ENCODE data around the gene GJD3. TPM values are rescaled to one million over a fixed set of nuclear protein-coding genes. Genes with fewer than 3 reads are reported as not detected.

The GJD3 gene
- total RNA-seq, 1 donor from 2014 or later, result not detected

GRCh38 chr17:40343219-40344119 lies 21.1 kb downstream of the GJD3 start:
- intact Hi-C loops (cut with micrococcal nuclease), result no loop called here

- intact Hi-C loops (cut with micrococcal nuclease), result no loop called here
Measured at GRCh38 chr17:40342504-40343218, 21.9 kb downstream of the GJD3 start.

- intact Hi-C loops (cut with micrococcal nuclease), result loop anchor here (1.0 kb wide), 3 partner anchors 19 to 39 kb away; no protein-coding TSS in a partner anchor
Measured at GRCh38 chr17:40341808-40342503, 22.6 kb downstream of the GJD3 start.

DNA sequence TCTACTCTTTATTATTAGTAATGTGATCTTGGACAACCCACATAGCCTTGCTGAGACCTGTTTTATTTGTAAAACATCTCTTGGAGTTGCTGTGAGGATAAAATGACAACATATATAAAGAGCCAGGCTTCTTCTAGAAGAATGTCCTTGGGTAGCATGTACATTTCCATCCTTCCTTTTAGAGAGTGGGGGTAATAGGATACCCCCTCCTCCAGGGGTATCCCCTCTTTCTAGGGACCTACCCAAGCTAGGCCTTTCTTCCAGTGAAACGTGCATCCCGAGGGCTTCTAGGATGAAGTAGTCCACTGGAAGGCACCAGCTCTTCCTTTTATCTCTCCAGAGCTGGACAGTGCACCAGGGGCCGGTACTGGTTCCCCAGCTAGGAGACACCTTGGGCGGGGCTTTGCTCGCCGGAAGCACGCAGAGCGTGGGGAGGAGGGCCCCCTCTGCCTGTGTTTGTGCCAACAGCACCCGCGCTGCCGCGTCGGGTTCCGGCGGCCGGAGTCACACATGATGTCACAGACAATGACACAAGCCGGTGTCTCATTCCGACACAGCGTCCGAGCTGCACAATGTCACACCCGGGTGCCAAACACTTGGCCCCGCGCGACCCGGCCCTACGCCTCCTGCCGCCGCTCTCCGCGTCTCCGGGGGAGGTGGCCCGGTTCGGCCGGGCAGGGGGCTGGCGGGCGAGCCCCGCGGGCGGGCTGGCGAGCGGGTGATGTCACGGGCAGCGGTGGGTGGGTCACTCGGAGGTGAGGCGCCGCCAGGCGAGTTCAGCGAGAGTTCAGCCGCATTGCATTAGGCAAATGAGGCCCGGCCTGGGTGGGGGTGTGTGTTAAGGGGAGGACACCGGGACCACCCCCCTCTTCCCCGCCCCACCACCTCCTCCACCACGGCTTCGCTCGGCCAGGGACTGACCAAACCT lies 23.4 kb downstream of the GJD3 start:
- intact Hi-C loops (cut with micrococcal nuclease), result loop anchor here (1.0 kb wide), 3 partner anchors 18 to 38 kb away; no protein-coding TSS in a partner anchor

DNA sequence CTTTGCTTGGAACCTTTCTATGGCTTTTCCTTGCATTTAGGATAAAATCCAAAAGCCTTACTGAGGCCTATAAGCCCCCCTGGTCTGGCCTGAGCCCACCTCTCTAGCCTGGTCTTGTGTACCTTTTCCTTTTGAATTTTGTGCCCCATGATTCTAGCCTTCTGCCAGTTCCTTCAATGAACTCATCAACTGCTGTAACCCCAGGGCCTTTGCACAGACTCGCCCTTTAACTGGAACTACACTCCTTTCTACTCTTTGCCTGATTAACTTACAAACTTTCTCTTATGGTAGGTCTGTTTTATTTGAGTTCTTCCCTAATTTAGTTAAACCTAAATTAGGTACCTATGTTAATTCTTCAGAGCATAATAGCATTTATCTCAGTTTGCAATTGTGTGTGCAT lies 24.2 kb downstream of the GJD3 start:
- intact Hi-C loops (cut with micrococcal nuclease), result no loop called here

- intact Hi-C loops (cut with micrococcal nuclease), result no loop called here
Measured at GRCh38 chr17:40338941-40339649, 25.4 kb downstream of the GJD3 start.

GRCh38 chr17:40338058-40338457 lies 26.5 kb downstream of the GJD3 start:
- intact Hi-C loops (cut with micrococcal nuclease), result no loop called here

GRCh38 chr17:40337351-40337750 lies 27.2 kb downstream of the GJD3 start:
- intact Hi-C loops (cut with micrococcal nuclease), result no loop called here

DNA sequence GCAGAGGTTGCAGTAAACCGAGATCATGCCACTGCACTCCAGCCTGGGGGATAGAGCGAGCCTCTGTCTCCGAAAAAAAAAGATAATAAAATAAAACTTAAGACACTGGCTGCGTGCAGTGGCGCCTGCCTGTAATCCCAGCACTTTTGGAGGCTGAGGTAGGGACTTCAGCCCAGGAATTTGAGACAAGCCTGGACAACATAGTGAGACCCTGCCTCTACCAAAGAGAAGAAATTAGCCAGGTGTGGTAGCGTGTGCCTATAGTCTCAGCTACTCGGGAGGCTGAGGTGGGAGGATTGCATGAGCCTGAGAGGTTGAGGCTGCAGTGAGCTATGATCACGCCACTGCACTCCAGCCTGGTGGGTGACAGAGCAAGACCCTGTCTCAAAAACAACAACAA lies 28.9 kb downstream of the GJD3 start:
- intact Hi-C loops (cut with micrococcal nuclease), result no loop called here

DNA sequence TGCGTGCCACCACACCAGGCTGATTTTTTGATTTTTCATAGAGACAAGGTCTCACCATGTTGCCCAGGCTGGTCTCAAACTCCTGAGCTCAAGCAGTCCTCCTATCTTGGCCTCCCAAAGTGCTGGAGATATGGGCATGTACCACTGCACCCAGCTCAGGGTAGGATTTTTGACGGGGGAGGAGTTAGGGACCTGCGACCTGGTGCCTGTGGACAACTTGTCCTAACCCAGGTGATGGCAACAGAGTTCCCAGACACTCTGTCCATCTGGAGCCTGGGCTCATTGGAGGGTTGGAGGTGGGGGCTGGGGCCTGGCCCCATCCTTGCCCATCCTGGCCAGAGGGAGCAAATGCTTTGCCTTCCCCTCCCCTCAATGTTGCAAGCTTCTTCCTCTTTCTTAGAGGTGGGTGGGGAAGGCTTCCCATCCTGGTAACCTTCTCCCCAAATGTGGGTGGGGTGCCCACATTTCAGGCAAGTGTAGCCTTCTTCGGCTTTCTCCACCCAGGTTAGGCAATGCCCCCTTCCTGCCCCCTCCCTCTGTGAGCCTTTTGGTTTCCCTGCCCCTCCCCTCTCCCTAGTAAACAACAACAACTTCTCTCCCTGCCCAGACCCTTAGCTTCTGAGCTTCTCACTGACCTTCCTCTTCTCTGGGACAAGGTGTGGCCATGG lies 30.6 kb downstream of the GJD3 start:
- intact Hi-C loops (cut with micrococcal nuclease), result no loop called here

- intact Hi-C loops (cut with micrococcal nuclease), result no loop called here
Measured at GRCh38 chr17:40331743-40332641, 32.5 kb downstream of the GJD3 start.

GRCh38 chr17:40330850-40331470 lies 33.6 kb downstream of the GJD3 start:
- intact Hi-C loops (cut with micrococcal nuclease), result no loop called here

DNA sequence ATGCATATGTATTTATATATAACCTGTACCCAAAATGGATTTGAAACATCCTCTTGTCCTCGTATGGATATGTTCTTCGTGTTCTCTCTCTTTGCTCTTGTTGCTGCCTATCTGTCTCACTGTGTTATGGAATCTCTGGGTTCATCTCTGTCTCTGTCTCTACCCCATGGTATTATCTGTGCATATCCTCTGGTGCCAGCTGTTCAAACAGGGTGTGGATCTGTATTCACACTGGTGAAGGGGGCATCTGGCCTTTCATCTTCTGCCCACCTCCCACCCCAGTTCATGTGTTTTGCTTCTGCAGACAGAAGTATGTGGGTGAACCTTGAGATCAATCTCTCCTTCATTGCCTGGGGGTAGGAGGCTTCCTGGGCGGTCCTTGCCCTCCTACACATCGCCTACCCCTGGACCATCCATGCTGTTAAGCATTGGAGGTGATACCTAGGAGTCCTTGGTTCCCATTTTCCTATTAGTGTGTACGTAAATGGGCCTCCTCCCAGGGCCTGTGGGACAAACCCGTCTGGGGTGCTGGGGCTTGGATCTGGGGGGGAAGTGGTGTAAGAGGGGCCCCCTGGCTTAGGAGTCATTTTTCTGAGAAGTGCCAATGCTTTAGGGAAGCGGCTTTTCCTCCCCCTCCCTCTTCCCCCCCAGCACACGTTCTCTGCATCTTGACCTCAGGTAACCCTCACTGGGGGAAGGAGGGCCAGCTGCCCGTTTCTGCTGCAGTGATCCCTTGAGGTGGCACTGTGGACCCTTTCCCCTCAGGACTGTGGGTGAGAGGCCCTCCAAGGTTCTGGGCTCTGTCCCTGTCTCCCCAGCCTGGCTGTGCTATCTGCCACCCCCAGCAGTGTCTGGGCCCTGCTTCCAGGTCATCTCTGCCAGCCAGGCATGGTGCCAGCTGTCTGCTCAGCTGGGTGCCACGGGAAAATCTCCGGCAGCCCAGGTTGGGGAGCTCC lies 34.4 kb downstream of the GJD3 start:
- intact Hi-C loops (cut with micrococcal nuclease), result no loop called here

DNA sequence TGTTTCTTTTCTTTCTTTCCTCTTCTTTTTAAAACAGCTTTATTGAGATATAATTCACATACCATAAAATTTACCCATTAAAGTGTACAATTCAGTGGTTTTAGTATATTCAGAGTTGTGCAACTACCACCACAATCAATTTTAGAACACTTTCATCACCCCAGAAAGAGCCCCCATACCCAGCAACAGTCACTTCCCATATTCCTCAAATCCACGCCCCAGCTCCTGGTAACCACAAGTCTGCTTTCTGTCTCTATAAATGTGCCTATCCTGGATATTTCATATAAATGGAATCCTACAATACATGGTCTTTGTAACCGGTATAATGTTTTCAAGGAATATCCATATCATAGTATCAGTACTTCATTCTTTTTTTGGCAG lies 36.2 kb downstream of the GJD3 start:
- intact Hi-C loops (cut with micrococcal nuclease), result no loop called here

- intact Hi-C loops (cut with micrococcal nuclease), result loop anchor here (1.0 kb wide), 1 partner anchor 10 kb away; no protein-coding TSS in a partner anchor
Measured at GRCh38 chr17:40327735-40328385, 36.7 kb downstream of the GJD3 start.

DNA sequence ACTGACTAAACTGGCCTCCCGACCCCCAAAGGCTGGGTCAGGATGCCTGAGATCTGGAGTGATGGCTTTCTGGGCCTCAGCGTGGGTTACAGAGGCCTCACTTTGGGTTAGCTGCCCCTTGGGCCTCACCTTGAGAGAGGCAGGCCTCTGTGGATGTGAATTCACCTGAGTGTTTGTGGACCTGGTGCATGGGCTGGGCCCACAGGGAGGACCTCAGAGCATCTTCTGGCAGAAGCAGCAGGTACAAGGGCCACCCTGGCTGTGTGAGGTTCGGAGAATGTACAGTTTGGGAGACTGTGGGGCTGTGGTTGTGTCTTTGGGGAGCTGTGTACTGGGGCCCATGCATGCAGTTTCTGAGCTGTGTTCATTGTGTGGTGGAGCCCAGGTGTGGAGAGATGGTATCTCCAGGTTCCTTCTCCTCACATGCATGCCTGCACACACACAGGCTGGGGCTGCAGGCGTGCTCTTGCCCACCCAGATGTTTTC lies 37.2 kb downstream of the GJD3 start:
- intact Hi-C loops (cut with micrococcal nuclease), result loop anchor here (1.0 kb wide), 1 partner anchor 9 kb away; no protein-coding TSS in a partner anchor
